ENCODE results near the gene SLC9A5. TPM values are rescaled to one million over a fixed set of nuclear protein-coding genes. Genes with fewer than 3 reads are reported as not detected.

Gene SLC9A5
- polyA plus RNA-seq, 1 donor (not counting 4 experiments of a cell fraction or from before 2014, with no cell fraction given) = 0.51 TPM

- no peak for FAIRE-seq
- no peak for DNase-seq (ENCODE audit: low read depth, low spot score)
- H2AFZ ChIP-seq (ENCODE audit: control insufficient read depth, low read length) = no peak overlapping the region
- peaks cover 24% of the 10 kb centered on the region for H3K27me3 ChIP-seq (ENCODE audit: control insufficient read depth, extremely low read depth, insufficient read depth, low read length)
- H4K20me1 ChIP-seq (ENCODE audit: control insufficient read depth, extremely low read depth, insufficient read depth, low read length) = no peaks in the 10 kb centered on the region
- no peak overlapping the region for H3K4me2 ChIP-seq (ENCODE audit: control insufficient read depth, extremely low read depth, insufficient read depth, low read depth, low read length)
- no peaks in the 10 kb centered on the region for H3K9me3 ChIP-seq (ENCODE audit: control insufficient read depth, low read depth, low read length)
- no peaks in the 10 kb centered on the region for H3K79me2 ChIP-seq (ENCODE audit: control insufficient read depth, insufficient read depth, low read length)
- no peak overlapping the region for H3K27ac ChIP-seq (ENCODE audit: control insufficient read depth, insufficient read depth, low read length)
- H3K4me1 ChIP-seq (ENCODE audit: control insufficient read depth, extremely low read depth, insufficient read depth, low read length) = no peaks in the 10 kb centered on the region
- no peaks in the 10 kb centered on the region for H3K36me3 ChIP-seq (ENCODE audit: control insufficient read depth in 2 of 2, extremely low read depth in 1 of 2, insufficient read depth in 2 of 2, low read length in 2 of 2)
- no peak overlapping the region for H3K4me3 ChIP-seq (ENCODE audit: control insufficient read depth in 2 of 3, extremely low read depth in 1 of 3, insufficient read depth in 2 of 3, low read depth in 1 of 3, low read length in 3 of 3)
- TF ChIP-seq, protein P1, sequence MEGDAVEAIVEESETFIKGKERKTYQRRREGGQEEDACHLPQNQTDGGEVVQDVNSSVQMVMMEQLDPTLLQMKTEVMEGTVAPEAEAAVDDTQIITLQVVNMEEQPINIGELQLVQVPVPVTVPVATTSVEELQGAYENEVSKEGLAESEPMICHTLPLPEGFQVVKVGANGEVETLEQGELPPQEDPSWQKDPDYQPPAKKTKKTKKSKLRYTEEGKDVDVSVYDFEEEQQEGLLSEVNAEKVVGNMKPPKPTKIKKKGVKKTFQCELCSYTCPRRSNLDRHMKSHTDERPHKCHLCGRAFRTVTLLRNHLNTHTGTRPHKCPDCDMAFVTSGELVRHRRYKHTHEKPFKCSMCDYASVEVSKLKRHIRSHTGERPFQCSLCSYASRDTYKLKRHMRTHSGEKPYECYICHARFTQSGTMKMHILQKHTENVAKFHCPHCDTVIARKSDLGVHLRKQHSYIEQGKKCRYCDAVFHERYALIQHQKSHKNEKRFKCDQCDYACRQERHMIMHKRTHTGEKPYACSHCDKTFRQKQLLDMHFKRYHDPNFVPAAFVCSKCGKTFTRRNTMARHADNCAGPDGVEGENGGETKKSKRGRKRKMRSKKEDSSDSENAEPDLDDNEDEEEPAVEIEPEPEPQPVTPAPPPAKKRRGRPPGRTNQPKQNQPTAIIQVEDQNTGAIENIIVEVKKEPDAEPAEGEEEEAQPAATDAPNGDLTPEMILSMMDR (optimal IDR thresholded peaks at IDR 0.05 in 1 of 3, IDR thresholded peaks at IDR 0.05 in 1 of 3, conservative IDR thresholded peaks at IDR 0.05 in 1 of 3; ENCODE audit: extremely low read depth in 1 of 3, insufficient read depth in 2 of 3, low read length in 3 of 3) = no peak
- no peak for TF ChIP-seq EZH2 (IDR thresholded peaks at IDR 0.05; ENCODE audit: low read length)
- no peaks in the 10 kb centered on the region for H3K9me1 ChIP-seq (ENCODE audit: control insufficient read depth, extremely low read depth, insufficient read depth, low read length)
- dilution Hi-C loops (cut with MboI; ENCODE audit: extremely low pct_ligation_motif_present, low sequenced_read_pairs) = no loop called here
- H3K9ac ChIP-seq (ENCODE audit: control insufficient read depth, extremely low read depth, insufficient read depth, low read length) = no peak overlapping the region
Measured at GRCh38 chr16:67268136-67268579, 19.4 kb downstream of the SLC9A5 start.

DNA sequence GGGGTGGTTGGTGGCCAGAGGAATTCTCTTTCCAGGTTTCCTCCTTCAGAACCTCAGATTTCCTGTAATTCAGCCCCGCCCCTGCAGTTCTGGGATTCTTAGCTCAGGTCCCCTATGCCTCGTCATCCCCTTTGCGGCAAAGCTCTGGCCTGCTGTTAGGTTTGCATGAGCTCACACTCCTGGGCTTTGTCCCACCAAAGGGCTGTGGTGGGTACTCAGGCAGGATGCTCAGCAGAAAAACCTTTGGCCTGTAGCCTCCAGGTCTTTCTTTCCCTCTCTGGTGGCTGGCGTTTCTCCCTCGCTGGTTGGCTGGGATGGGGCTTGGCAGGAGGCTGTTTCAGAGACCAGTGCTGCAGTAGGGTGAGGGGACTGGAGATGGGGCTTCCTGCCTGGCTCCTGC, 21.0 kb downstream of the SLC9A5 start:
- H3K4me1 ChIP-seq (ENCODE audit: control insufficient read depth, extremely low read depth, insufficient read depth, low read length) = no peaks in the 10 kb centered on the region
- no peak overlapping the region for H2AFZ ChIP-seq (ENCODE audit: control insufficient read depth, low read length)
- H3K4me3 ChIP-seq (ENCODE audit: control insufficient read depth in 2 of 3, extremely low read depth in 1 of 3, insufficient read depth in 2 of 3, low read depth in 1 of 3, low read length in 3 of 3) = no peak overlapping the region
- DNase-seq (ENCODE audit: low read depth, low spot score) (no peak), FAIRE-seq (no peak)
- no peak overlapping the region for H3K27ac ChIP-seq (ENCODE audit: control insufficient read depth, insufficient read depth, low read length)
- no peaks in the 10 kb centered on the region for H3K9me3 ChIP-seq (ENCODE audit: control insufficient read depth, low read depth, low read length)
- no peaks in the 10 kb centered on the region for H4K20me1 ChIP-seq (ENCODE audit: control insufficient read depth, extremely low read depth, insufficient read depth, low read length)
- TF ChIP-seq, protein P1 (optimal IDR thresholded peaks at IDR 0.05 in 1 of 3, IDR thresholded peaks at IDR 0.05 in 1 of 3, conservative IDR thresholded peaks at IDR 0.05 in 1 of 3; ENCODE audit: extremely low read depth in 1 of 3, insufficient read depth in 2 of 3, low read length in 3 of 3) = no peak
- TF ChIP-seq EZH2 (IDR thresholded peaks at IDR 0.05; ENCODE audit: low read length) = no peak
- H3K9me1 ChIP-seq (ENCODE audit: control insufficient read depth, extremely low read depth, insufficient read depth, low read length) = no peaks in the 10 kb centered on the region
- H3K79me2 ChIP-seq (ENCODE audit: control insufficient read depth, insufficient read depth, low read length) = no peaks in the 10 kb centered on the region
- H3K4me2 ChIP-seq (ENCODE audit: control insufficient read depth, extremely low read depth, insufficient read depth, low read depth, low read length) = no peak overlapping the region
- no peaks in the 10 kb centered on the region for H3K36me3 ChIP-seq (ENCODE audit: control insufficient read depth in 2 of 2, extremely low read depth in 1 of 2, insufficient read depth in 2 of 2, low read length in 2 of 2)
- dilution Hi-C loops (cut with MboI; ENCODE audit: extremely low pct_ligation_motif_present, low sequenced_read_pairs) = no loop called here
- H3K27me3 ChIP-seq (ENCODE audit: control insufficient read depth, extremely low read depth, insufficient read depth, low read length) = peaks cover 12% of the 10 kb centered on the region
- H3K9ac ChIP-seq (ENCODE audit: control insufficient read depth, extremely low read depth, insufficient read depth, low read length) = no peak overlapping the region
